GM12872 (cell line): Measurements from ENCODE around the gene AMH.

ENCODE experiments used
- TF ChIP-seq, protein P1 (sequence below): IDR thresholded peaks from 3 replicates; pipeline ENCODE4 v1.5.1; 2011; ENCODE audit warnings: low read depth, mild to moderate bottlenecking, low read length, moderate library complexity; ENCODE audit not compliant: insufficient read depth

AMH gene

DNA sequence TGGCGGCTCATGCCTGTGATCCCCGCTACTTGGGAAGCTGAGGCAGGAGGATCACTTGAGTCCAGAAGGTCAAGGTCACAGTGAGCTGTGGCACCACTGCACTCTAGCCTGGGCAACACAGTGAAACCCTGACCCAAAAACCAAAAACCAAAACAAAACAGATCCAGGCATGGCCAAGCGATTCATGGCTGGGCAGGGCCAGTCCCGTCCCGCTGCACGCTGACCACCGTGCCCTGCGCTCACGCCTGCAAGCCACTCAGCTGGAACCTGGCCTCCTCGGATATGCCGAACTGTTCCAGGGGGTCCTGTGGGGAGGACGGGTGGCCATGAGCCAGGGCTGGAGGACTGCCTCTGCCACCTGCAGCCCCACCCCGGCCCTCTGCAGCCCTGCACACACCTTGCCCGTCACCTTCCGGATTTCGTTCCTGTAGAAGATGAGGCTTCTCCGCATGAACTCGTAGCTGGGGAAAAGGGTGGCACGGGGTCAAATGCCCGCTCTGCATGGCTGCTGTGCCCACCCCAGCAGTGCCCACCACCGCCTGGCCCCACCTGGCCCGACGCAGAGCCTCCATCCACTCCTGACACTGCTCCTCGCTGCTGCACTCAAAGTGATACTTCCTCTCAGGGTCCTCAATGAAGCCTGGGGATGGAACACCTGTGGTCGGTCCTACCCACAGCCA is 15.4 kb upstream of the AMH start:
- TF ChIP-seq, protein P1, sequence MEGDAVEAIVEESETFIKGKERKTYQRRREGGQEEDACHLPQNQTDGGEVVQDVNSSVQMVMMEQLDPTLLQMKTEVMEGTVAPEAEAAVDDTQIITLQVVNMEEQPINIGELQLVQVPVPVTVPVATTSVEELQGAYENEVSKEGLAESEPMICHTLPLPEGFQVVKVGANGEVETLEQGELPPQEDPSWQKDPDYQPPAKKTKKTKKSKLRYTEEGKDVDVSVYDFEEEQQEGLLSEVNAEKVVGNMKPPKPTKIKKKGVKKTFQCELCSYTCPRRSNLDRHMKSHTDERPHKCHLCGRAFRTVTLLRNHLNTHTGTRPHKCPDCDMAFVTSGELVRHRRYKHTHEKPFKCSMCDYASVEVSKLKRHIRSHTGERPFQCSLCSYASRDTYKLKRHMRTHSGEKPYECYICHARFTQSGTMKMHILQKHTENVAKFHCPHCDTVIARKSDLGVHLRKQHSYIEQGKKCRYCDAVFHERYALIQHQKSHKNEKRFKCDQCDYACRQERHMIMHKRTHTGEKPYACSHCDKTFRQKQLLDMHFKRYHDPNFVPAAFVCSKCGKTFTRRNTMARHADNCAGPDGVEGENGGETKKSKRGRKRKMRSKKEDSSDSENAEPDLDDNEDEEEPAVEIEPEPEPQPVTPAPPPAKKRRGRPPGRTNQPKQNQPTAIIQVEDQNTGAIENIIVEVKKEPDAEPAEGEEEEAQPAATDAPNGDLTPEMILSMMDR: no peak

DNA sequence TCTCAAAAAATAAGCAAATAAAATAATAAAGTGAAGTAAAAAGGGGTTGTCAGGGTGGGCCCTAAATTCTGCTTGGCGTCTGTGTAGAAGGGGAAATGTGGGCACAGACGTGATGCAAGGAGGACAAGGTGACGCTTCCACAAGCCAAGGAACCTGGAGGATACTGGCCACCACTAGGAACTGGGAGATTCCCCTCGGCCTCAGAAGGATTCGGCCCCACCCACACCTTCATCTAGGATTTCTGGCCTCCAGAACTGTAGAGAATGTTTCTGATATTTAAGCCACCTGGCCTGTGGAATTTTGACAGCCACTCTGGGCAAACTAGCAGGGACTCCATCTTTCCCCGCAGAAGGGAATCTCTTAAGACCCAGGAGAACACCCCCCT is 14.1 kb upstream of the AMH start:
- TF ChIP-seq, protein P1: no peak

DNA sequence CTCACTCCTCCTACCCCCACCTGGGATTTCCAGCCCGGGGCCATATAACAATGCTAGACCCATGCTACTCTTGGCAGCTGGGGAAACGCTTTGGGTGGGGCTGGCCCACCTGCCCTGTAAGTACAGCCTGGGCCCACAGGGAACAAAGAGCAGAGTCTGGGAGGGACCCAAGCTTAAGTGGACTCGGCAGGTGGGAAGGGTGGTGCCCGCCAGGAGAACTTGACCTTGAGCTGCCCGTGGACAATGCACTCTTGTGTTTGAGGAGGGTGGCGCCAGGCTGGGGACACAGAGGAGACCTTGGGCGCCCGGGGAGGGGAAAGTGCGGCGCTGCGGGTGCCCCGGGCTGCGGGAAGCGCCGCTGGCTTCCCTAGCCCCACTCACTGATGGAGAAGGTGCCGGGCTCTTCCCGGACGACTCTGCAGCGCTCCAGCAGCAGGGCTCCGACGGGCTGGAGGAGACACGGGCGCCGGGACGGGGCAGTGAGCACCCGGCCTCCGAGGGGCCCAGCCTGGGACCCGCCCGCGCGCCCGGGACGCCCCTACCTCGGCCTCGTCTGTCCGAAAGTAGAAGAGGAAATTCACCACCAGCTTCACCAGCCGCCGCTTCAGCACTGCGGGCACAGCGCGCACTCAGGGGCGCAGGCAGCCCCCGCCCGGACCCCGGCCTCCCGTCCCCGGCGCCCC is 13.6 kb upstream of the AMH start:
- TF ChIP-seq, protein P1: no peak

DNA sequence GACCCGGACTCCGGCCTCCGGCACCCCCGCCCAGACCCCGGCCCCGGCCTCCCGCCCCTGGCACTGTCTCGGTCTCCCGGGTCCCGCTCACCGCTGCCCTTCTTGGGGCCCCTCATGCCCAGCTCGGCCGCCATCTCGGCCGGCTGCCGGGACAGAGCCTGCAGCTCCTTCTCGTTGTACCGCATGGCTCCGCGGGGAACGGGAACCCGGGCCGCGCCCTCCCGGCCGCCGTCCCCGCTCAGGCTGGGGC is 13.1 kb upstream of the AMH start:
- TF ChIP-seq, protein P1: no peak

DNA sequence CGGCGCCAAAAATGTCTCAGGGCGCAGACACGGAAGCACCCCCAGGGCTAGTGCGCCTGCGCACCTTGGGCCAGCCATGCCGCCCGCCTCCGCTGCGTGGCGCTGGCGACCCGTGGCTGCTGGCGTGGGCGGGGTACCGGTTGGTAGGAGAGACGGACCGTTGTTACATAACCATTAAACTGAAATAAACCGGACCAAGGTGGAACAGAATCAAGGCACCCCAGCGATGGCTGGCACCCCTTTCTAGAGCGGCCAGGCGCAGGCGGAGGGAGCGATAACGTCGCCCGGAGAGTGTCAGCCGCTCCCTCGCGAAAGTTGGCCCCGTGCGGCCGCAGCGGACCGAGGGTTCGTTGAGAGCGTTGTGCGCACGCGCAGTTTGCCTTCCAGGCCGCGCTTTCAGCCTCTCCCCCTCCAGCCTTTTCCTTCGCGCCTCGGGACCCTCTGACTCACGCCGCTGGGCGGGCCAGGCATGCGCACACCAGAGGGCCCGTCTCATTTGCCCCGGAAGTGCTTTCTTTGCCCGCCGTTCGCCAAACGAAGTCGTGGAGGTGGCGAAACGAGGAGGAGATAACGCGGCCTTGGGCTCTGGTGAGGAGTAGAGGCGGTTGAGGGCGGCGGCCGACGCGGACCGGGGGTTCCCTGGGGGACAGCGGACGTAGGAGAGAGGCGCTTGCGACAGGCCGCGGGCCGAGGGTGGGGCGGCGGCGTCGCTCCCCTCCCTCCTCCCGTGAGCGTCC is 12.6 kb upstream of the AMH start, which contains the start of the genes PLEKHJ1 and SF3A2:
Gene PLEKHJ1, minus strand, starts transcription at position 16 of the 737 bp plus-strand sequence. CDS start 81 bp downstream, outside the sequence.
Gene SF3A2, plus strand, starts transcription at position 511 of the 737 bp plus-strand sequence. CDS start 6,595 bp downstream, outside the sequence.
- TF ChIP-seq, protein P1: peak; percentile 99

DNA sequence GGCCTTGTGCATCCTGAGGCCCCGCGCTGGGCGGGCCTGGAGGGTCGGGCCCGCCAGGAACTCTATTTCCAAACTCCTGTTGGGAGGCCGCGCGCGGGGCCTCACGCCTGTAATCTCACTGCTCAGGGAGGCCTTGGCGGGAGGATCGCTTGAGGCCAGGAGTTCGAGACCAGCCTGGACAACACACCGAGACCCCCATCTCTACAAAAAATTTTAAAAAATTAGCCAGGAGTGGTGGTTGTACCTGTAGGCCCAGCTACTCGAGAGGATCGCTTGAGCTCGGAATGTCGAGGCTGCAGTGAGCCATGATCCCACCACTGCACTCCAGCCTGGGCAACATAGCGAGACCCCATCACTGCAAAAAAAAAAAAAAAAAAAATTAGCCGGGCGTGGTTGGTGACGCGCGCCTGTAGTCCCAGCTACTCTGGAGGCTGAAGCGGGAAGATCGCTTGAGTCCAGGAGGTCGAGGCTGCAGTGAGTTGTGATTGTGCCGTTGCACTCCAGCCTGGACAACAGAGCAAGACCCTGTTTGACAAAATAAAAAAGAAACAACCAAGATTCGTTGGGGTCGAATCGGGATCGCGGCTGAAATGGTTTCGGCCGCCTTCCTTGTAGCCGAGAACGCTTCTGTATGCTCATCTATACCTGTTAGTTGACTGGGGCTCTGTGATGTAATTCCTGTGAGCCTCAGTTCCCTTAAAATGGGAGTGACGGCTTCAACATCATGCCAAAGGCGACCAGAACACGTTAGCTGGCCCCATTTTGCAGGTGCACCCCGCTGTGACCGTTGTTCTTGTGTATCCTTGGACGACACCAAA is 11.9 kb upstream of the AMH start:
- TF ChIP-seq, protein P1: no peak

DNA sequence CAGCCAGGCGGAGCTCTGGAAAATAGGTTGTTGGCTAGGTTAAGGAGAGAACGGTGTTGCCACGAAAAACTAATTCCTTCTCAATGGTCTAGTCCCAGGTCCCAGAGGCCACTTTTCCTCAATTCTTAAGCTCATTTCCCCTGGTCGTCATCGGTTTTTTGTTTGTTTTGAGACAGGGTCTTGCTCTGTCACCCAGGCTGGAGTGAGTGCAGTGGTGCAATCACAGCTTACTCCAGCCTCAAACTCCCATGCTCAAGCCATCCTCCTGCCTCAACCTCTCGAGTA is 11.3 kb upstream of the AMH start:
- TF ChIP-seq, protein P1: no peak
